HCT116 (cell line): Measurements from ENCODE around the gene LRRC14B.

Experiments used
- ATF3 ChIP-seq: IDR thresholded peaks from 2 replicates; pipeline ENCODE4 v1.6.1; 2012
- CEBPB ChIP-seq: IDR thresholded peaks from 2 replicates; pipeline ENCODE4 v1.6.1; 2012; ENCODE audit warnings: low read depth
- EZH2phosphoT487 ChIP-seq: fragments of 200-600 bp; IDR thresholded peaks from 2 replicates; pipeline ENCODE4 v1.6.1; 2018; ENCODE audit warnings: antibody characterized with exemption, borderline replicate concordance
- MAX ChIP-seq: IDR thresholded peaks from 2 replicates; pipeline ENCODE4 v1.6.1; 2012
- POLR2A ChIP-seq: IDR thresholded peaks from 2 replicates; pipeline ENCODE4 v1.7.0; 2011; ENCODE audit warnings: borderline replicate concordance; ENCODE audit not compliant: insufficient read depth, insufficient read length; ENCODE audit errors: extremely low read depth
- POLR2AphosphoS5 ChIP-seq: IDR thresholded peaks from 2 replicates; pipeline ENCODE4 v1.6.1; 2011; ENCODE audit warnings: mild to moderate bottlenecking, low read depth, low read length, moderate library complexity
- RAD21 ChIP-seq: IDR thresholded peaks from 2 replicates; pipeline ENCODE4 v1.6.1; 2012; ENCODE audit warnings: low read depth, mild to moderate bottlenecking
- SIN3A ChIP-seq: IDR thresholded peaks from 2 replicates; pipeline ENCODE4 v1.6.1; 2012; ENCODE audit warnings: low read depth
- ZBTB33 ChIP-seq: IDR thresholded peaks from 2 replicates; pipeline ENCODE4 v1.6.1; 2011; ENCODE audit warnings: mild to moderate bottlenecking, low read length, moderate library complexity; ENCODE audit not compliant: insufficient replicate concordance; ENCODE audit errors: extremely low read depth
- ZNF274 ChIP-seq: fragments of 200-500 bp; sonication (Bioruptor generic); IDR thresholded peaks from 2 replicates; pipeline ENCODE4 v1.6.1; 2014; ENCODE audit warnings: mild to moderate bottlenecking, low read depth, low read length, inconsistent platforms
- TF ChIP-seq, protein P1 (sequence below), 3 experiments: fragments of 200-600 bp in 1 of 3; sonication (generic) in 1 of 3; IDR thresholded peaks in 2 of 3; conservative IDR thresholded peaks in 1 of 3; 2 replicates each; pipeline ENCODE4 v1.5.1; 2012 to 2017; ENCODE audit warnings: low read depth in 2 of 3, low read length in 2 of 3, antibody characterized with exemption in 1 of 3, borderline replicate concordance in 1 of 3, control low read depth in 1 of 3, mild to moderate bottlenecking in 1 of 3, mixed read lengths in 1 of 3, mixed run types in 1 of 3, moderate library complexity in 1 of 3; ENCODE audit not compliant: insufficient read depth in 1 of 3
- TF ChIP-seq, protein P2 (sequence below): IDR thresholded peaks from 2 replicates; pipeline ENCODE4 v1.6.1; 2012; ENCODE audit warnings: low read depth

DNA sequence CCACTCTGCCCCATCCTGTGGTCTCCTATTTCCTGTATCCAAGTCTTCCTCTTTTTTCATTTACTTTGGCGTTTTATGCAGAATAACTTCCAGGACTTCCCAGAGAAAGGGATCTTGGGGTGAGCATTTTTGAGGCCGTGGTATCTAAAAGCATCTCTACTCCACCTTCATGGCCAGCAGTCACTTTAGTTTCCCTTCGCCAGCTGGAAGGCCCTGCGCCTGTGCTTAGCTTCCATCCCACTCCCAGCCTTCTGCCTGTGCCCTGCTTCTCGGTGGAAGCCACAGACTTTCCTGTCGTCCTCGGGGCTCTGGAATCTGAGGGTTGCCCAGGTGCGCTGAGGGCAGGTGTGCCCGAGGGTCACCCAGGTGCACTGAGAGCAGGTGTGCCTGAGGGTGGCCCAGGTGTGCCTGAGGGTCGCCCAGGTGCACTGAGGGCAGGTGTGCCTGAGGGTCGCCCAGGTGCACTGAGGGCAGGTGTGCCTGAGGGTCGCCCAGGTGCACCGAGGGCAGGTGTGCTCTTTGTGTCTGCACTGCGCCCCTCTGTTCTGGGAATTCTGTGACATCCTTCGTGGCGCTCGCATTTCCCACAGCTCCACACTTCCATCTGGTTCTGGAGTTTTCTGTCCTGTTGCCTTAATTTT, 32.4 kb upstream of the LRRC14B start:
- TF ChIP-seq, protein P1, sequence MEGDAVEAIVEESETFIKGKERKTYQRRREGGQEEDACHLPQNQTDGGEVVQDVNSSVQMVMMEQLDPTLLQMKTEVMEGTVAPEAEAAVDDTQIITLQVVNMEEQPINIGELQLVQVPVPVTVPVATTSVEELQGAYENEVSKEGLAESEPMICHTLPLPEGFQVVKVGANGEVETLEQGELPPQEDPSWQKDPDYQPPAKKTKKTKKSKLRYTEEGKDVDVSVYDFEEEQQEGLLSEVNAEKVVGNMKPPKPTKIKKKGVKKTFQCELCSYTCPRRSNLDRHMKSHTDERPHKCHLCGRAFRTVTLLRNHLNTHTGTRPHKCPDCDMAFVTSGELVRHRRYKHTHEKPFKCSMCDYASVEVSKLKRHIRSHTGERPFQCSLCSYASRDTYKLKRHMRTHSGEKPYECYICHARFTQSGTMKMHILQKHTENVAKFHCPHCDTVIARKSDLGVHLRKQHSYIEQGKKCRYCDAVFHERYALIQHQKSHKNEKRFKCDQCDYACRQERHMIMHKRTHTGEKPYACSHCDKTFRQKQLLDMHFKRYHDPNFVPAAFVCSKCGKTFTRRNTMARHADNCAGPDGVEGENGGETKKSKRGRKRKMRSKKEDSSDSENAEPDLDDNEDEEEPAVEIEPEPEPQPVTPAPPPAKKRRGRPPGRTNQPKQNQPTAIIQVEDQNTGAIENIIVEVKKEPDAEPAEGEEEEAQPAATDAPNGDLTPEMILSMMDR (IDR thresholded peaks at IDR 0.05 in 2 of 3, conservative IDR thresholded peaks at IDR 0.05 in 1 of 3; ENCODE audit: borderline replicate concordance in 1 of 3, insufficient read depth in 1 of 3, low read depth in 2 of 3, low read length in 2 of 3) = no peak
- TF ChIP-seq POLR2A (no peak), RAD21 (no peak), ATF3 (no peak), POLR2AphosphoS5 (no peak), ZNF274 (no peak), ZBTB33 (no peak), SIN3A (no peak), EZH2phosphoT487 (no peak), MAX (no peak), CEBPB (no peak)
- TF ChIP-seq, protein P2, sequence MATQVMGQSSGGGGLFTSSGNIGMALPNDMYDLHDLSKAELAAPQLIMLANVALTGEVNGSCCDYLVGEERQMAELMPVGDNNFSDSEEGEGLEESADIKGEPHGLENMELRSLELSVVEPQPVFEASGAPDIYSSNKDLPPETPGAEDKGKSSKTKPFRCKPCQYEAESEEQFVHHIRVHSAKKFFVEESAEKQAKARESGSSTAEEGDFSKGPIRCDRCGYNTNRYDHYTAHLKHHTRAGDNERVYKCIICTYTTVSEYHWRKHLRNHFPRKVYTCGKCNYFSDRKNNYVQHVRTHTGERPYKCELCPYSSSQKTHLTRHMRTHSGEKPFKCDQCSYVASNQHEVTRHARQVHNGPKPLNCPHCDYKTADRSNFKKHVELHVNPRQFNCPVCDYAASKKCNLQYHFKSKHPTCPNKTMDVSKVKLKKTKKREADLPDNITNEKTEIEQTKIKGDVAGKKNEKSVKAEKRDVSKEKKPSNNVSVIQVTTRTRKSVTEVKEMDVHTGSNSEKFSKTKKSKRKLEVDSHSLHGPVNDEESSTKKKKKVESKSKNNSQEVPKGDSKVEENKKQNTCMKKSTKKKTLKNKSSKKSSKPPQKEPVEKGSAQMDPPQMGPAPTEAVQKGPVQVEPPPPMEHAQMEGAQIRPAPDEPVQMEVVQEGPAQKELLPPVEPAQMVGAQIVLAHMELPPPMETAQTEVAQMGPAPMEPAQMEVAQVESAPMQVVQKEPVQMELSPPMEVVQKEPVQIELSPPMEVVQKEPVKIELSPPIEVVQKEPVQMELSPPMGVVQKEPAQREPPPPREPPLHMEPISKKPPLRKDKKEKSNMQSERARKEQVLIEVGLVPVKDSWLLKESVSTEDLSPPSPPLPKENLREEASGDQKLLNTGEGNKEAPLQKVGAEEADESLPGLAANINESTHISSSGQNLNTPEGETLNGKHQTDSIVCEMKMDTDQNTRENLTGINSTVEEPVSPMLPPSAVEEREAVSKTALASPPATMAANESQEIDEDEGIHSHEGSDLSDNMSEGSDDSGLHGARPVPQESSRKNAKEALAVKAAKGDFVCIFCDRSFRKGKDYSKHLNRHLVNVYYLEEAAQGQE = no peak
